Caco-2 (cell line): ENCODE results near the gene VPS41. TPM values are rescaled to one million over a fixed set of nuclear protein-coding genes. Genes with fewer than 3 reads are reported as not detected.
"Not testable (repeated sequence)": the region's sequence is repeated elsewhere in the genome, so short reads cannot be mapped to it uniquely, and the experiment has no call there.

ENCODE experiments used
- BruUV-seq: library from RNA; stranded (reverse); fragments of 400-500 nt; replicated peaks from 2 replicates; lab custom pipeline; 2021; lab: Mats Ljungman, UMichigan
- CTCF ChIA-PET: fragments of 300-600 bp; sonication (Branson Sonifier 250); formaldehyde crosslinking; loops from one replicate; lab custom pipeline; 2022; ENCODE audit warnings: antibody characterized with exemption; lab: Charles Lee
- POLR2A ChIA-PET: fragments of 300-600 bp; sonication (Branson Sonifier 250); formaldehyde crosslinking; loops from one replicate; lab custom pipeline; 2022; ENCODE audit warnings: antibody characterized with exemption; lab: Charles Lee
- DNase-seq, 2 experiments: peaks; one replicate each; pipeline versions ENCODE4 v3.0.0 to v3.0.0-alpha.2; 2020 to 2022
- H3K27me3 ChIP-seq: replicated peaks from 2 replicates; pipeline ENCODE4 v1.6.0; 2011; ENCODE audit warnings: low read length; ENCODE audit not compliant: control insufficient read depth, insufficient read depth
- H3K36me3 ChIP-seq: 2 replicates; pipeline ENCODE4 v1.5.1; 2011; ENCODE audit warnings: low read length; ENCODE audit not compliant: control insufficient read depth, insufficient read depth
- H3K4me1 ChIP-seq: fragments of 250-450 bp; sonication (Bioruptor Pico); 2 replicates; pipeline ENCODE4 v1.5.1; 2020; ENCODE audit warnings: mild to moderate bottlenecking
- H3K4me3 ChIP-seq: 2 replicates; pipeline ENCODE4 v1.5.1; 2011; ENCODE audit warnings: low read depth, mild to moderate bottlenecking, control low read depth, low read length
- H3K9me3 ChIP-seq: fragments of 250-450 bp; sonication (Bioruptor Pico); 2 replicates; pipeline ENCODE4 v1.5.1; 2020; ENCODE audit warnings: mild to moderate bottlenecking, moderate library complexity
- H3K27ac Mint-ChIP-seq: one replicate; pipeline ENCODE4 v1.8.0; 2022; ENCODE audit warnings: mixed read lengths; ENCODE audit not compliant: unreplicated experiment
- H3K27me3 Mint-ChIP-seq: one replicate; pipeline ENCODE4 v1.8.0; 2022; ENCODE audit warnings: mixed read lengths; ENCODE audit not compliant: insufficient read depth, unreplicated experiment
- H3K36me3 Mint-ChIP-seq: one replicate; pipeline ENCODE4 v1.8.0; 2022; ENCODE audit warnings: mild to moderate bottlenecking, mixed read lengths; ENCODE audit not compliant: insufficient read depth, unreplicated experiment
- H3K4me1 Mint-ChIP-seq: one replicate; pipeline ENCODE4 v1.8.0; 2022; ENCODE audit warnings: low read depth, mixed read lengths; ENCODE audit not compliant: unreplicated experiment
- H3K4me3 Mint-ChIP-seq: one replicate; pipeline ENCODE4 v1.8.0; 2022; ENCODE audit warnings: mild to moderate bottlenecking, moderate library complexity, mixed read lengths; ENCODE audit not compliant: unreplicated experiment
- H3K9me3 Mint-ChIP-seq: one replicate; pipeline ENCODE4 v1.8.0; 2022; ENCODE audit warnings: mixed read lengths; ENCODE audit not compliant: unreplicated experiment
- CTCF ChIP-seq, 2 experiments: fragments of 200-600 bp in 1 of 2; IDR thresholded peaks; 1 replicate in 1 of 2; 2 replicates in 1 of 2; pipeline versions ENCODE4 v1.5.1 to v1.8.0; 2011 to 2022; ENCODE audit warnings: antibody characterized with exemption in 1 of 2, control low read depth in 1 of 2, inconsistent platforms in 1 of 2, low read depth in 1 of 2, low read length in 1 of 2, mild to moderate bottlenecking in 1 of 2, moderate library complexity in 1 of 2; ENCODE audit not compliant: insufficient read depth in 1 of 2, severe bottlenecking in 1 of 2, unreplicated experiment in 1 of 2
- intact Hi-C: fragments of 100-400 bp; cut with micrococcal nuclease; formaldehyde crosslinking; loops from one replicate; pipeline ENCODE4 v1.10.0; 2022; ENCODE audit not compliant: unreplicated experiment
- total RNA-seq: library from RNA; stranded (reverse); gene quantifications from 2 replicates; pipeline ENCODE4 v1.2.3, GENCODE V29; 2022

VPS41 gene
- total RNA-seq, 1 experiment from 2014 or later = 86.9 TPM

DNA sequence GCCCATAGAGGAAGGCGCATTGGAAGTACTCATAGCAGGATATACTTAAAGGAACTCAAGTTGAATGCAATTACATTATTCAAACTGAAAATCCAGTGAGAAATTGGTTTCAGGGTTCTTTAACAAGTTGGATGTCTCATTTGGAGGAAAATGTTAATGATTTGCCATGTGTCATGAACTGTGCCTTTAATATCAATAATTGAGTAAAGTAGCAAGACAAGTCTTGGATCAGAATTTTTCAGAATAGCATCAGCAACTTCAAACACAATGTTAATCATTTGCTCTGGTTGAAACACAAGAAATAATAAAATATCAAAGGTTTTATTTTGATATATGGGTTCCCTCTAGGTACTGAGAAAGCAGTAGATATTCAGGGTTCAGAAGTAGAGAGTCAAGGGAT is 44.2 kb upstream of the VPS41 start:
- ChIA-PET CTCF (no interaction called here), POLR2A (no interaction called here)
- Histone ChIP-seq H3K4me1 (no peaks in the 10 kb centered on the region), H3K4me3 (no peak overlapping the region), H3K36me3 (no peaks in the 10 kb centered on the region), H3K27me3 (no peaks in the 10 kb centered on the region), H3K9me3 (no peaks in the 10 kb centered on the region)
- Mint-ChIP-seq H3K27me3 (peaks cover 5% of the 10 kb centered on the region), H3K4me1 (no peaks in the 10 kb centered on the region), H3K4me3 (no peak overlapping the region), H3K9me3 (peaks cover 2% of the 10 kb centered on the region), H3K36me3 (no peaks in the 10 kb centered on the region), H3K27ac (no peak overlapping the region)
- TF ChIP-seq CTCF (IDR thresholded peaks at IDR 0.05; ENCODE audit: insufficient read depth in 1 of 2, low read depth in 1 of 2, low read length in 1 of 2, severe bottlenecking in 1 of 2, unreplicated experiment in 1 of 2) = no peak
- no TSS peak for BruUV-seq
- intact Hi-C loops = no loop called here
- no peak for DNase-seq

- Mint-ChIP-seq H3K36me3 (no peaks in the 10 kb centered on the region), H3K4me1 (no peaks in the 10 kb centered on the region), H3K27me3 (peaks cover 8% of the 10 kb centered on the region), H3K27ac (no peak overlapping the region), H3K9me3 (peaks cover 13% of the 10 kb centered on the region), H3K4me3 (no peak overlapping the region)
- no peak for DNase-seq
- H3K9me3 ChIP-seq = no peaks in the 10 kb centered on the region
- no peaks in the 10 kb centered on the region for H3K36me3 ChIP-seq
- H3K4me3 ChIP-seq = no peak overlapping the region
- ChIA-PET POLR2A (no interaction called here), CTCF (no interaction called here)
- intact Hi-C loops = no loop called here
- BruUV-seq = no TSS peak
- no peaks in the 10 kb centered on the region for H3K27me3 ChIP-seq
- H3K4me1 ChIP-seq = no peaks in the 10 kb centered on the region
- no peak for TF ChIP-seq CTCF (IDR thresholded peaks at IDR 0.05; ENCODE audit: insufficient read depth in 1 of 2, low read depth in 1 of 2, low read length in 1 of 2, severe bottlenecking in 1 of 2, unreplicated experiment in 1 of 2)
These were observed 42.2 kb upstream of the VPS41 start for GRCh38 chr7:38951213-38951612.

DNA sequence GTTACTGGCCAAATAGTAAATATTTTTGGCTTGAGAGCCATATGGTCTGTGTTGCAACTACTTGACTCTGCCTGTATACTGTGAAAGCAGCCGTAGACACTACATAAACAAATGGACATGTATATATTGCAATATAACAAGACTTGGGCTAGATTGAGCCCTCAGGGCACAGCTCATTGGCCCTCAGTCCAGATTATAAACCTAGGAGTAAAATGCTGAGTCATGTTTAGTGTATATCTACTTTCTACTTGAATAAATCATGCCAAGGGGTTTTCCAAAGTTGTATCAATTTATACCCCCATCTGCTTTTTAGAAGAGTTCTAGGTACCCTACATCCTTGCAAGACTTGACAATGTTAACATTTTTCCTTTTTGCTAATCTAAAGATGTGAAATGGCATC is 41.3 kb upstream of the VPS41 start:
- Mint-ChIP-seq H3K36me3 (no peaks in the 10 kb centered on the region), H3K27ac (no peak overlapping the region), H3K4me1 (no peaks in the 10 kb centered on the region), H3K4me3 (no peak overlapping the region), H3K9me3 (peaks cover 13% of the 10 kb centered on the region), H3K27me3 (peaks cover 7% of the 10 kb centered on the region)
- no peaks in the 10 kb centered on the region for H3K36me3 ChIP-seq
- no peak overlapping the region for H3K4me3 ChIP-seq
- intact Hi-C loops = no loop called here
- ChIA-PET CTCF (no interaction called here), POLR2A (no interaction called here)
- no peaks in the 10 kb centered on the region for H3K4me1 ChIP-seq
- BruUV-seq = no TSS peak
- no peak for TF ChIP-seq CTCF (IDR thresholded peaks at IDR 0.05; ENCODE audit: insufficient read depth in 1 of 2, low read depth in 1 of 2, low read length in 1 of 2, severe bottlenecking in 1 of 2, unreplicated experiment in 1 of 2)
- H3K9me3 ChIP-seq = no peaks in the 10 kb centered on the region
- H3K27me3 ChIP-seq = no peaks in the 10 kb centered on the region
- no peak for DNase-seq

- H3K4me3 ChIP-seq, H3K27me3 Mint-ChIP-seq, H3K4me1 ChIP-seq, H3K27me3 ChIP-seq, POLR2A ChIA-PET, DNase-seq, H3K4me3 Mint-ChIP-seq, BruUV-seq, H3K27ac Mint-ChIP-seq, H3K4me1 Mint-ChIP-seq, H3K36me3 ChIP-seq, CTCF ChIA-PET, H3K36me3 Mint-ChIP-seq, H3K9me3 ChIP-seq, intact Hi-C loops: not testable (repeated sequence)
- peaks cover 13% of the 10 kb centered on the region for H3K9me3 Mint-ChIP-seq
These were observed 38.5 kb upstream of the VPS41 start for GRCh38 chr7:38947541-38947940.
